ENCODE data around the gene CD276.
A peak's percentile ranks its signal among the peaks of the same experiment; 100 is the strongest.

CD276 gene

DNA sequence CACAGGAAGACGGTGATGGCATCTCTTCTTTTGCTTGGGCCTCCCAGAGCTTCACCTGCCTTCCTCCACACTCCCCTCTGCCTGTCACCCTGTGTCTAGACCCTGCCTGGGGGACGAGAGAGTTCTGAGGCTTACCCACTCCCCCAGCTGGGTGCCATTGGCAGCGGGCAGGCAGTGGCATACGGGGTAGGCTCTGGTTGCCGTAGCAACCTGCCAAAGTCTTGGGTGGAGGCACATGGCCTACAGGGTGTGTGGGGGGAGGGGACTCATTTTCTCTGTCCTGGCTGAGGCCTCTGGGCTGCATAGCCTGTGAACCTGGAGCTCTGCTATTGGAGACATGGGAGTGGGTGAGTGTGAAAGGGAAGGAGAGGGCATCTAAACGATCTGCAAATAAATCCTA is 64.5 kb downstream of the CD276 start:
- DNase-seq: no peak

DNA sequence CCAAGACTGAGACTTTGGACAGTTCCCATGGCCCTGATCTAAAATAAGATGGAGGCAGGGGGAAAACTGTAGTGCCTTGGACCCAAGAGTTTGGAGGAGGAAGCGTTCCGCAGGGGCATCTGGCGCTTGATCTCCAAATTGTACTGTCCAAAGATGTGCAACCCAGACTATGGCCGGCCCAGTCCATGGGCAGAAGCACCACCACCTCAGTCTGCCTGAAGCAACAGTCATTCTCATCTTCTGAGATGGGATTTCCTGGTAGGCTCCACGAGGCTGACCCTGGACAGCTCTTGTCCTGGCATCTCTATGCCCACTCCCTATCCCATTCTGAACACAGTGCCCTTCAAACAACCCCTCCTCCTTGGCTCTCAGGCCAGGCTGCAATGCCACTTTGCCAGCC is 65.3 kb downstream of the CD276 start:
- no peak for DNase-seq

DNA sequence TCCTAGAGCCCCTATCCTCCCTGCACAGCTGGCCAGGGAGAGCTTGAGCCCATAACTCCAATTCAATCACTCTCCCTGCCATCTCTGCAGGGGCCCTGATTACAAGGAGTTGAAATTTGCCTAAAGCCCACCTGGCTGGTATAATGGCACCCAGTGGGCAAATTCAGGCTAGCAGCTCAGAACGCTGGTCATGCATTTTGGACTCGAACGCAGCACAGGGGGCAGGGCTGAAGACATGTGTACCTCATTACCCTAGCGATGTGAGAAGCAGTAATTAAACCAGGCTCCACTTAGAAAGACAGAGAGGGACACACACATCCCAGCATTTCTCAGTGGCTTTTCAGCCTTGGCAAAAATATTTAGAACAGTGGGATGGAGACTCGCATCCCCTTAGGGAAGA is 65.8 kb downstream of the CD276 start:
- no peak for DNase-seq

GRCh38 chr15:73750438-73750837 is 66.3 kb downstream of the CD276 start:
- DNase-seq: no peak

- DNase-seq: no peak
These were observed 66.8 kb downstream of the CD276 start for GRCh38 chr15:73750951-73751350.

DNA sequence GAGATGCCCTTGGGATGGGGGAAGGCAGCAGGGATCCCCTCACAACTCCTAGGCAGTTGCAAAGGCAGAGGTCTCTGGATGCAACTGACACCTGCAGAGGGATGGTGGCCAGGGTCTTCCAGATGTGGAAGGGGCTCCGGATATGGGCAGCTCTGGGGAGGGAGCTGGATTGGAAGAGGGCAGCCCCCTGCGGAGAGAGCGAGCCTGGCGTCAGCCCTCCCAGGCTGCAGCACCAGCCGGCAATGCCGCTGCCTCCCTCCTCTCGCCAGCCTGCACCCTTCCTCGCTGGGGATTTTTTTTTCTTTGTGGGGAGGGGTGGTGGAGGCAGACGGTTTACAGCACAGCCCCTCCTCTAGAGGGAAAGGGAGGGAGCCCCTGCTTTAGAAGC is 67.3 kb downstream of the CD276 start:
- DNase-seq: no peak

DNA sequence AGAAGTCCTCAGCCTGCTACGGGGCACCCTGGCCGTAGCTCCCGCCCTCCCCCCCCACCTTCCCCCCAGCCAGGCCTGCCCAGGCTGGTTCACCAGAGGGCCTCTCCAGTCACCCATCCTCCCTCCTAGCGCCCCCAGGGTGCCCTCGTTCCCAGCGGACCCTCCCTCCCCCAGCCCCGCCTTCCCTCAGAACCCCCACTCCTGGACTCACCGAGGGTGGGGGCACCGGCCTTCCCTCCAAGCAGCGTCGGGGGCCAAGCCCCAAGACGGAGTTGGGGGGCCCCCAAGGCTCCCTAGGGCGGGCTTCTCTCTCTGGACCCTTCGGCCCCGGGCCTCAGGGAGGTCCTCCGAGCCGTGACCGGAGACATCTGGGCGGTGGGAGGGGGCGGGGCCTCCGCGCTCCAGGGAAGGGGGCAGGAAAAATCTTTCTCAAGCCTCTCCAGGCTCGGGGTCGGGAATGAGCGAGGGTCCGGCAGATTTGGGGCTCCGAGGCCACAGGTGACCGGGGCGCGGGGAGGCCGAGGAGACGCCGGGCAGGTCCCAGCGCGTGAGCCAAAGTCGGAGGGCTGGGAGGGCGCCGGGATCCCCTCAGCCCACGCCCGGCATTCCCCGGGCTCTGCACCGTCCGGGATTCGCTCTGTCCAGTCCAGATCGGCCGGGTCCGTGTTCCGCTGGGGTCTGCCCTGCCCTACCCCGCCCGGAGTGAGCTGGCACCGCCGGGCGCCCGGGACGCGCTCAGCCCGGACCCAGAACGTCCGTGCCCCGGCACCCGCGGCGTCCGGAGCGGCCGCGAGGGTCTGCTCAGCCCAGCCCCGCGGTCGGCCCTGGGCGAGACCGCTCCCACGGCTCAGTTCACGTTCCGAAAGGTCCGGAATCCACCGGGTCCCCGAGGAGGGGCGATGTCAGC is 68.0 kb downstream of the CD276 start:
- peak in 1 of 2 experiments; percentile 45 for DNase-seq

DNA sequence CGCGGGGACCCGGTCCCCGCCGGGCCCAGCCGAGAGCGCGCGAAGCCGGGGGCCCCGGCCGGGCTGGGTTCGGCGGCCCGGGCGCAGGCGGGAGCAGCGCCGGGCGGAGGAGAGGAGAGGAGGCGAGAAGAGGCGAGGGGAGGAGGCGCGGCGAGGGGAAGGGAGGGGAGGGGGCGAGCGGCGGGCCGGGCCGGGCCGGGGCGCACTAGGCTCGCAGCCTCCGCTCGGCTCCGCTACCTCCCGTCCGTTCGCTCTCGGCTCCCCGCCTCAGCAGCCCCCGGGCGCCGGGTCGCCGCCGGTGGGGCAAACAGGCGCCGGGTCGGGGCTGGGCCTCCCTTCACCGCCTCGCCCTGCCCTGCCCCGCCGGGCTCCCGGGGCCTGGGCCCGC is 68.6 kb downstream of the CD276 start:
- peak in 1 of 2 experiments; percentile 65 for DNase-seq

- DNase-seq: peak in 1 of 2 experiments; percentile 65
These were observed 69.3 kb downstream of the CD276 start, which contains the start of gene INSYN1 for GRCh38 chr15:73753250-73754130. Gene INSYN1 (minus strand): TSS chr15:73753351. CDS start chr15:73751130, 2,221 bp downstream.

DNA sequence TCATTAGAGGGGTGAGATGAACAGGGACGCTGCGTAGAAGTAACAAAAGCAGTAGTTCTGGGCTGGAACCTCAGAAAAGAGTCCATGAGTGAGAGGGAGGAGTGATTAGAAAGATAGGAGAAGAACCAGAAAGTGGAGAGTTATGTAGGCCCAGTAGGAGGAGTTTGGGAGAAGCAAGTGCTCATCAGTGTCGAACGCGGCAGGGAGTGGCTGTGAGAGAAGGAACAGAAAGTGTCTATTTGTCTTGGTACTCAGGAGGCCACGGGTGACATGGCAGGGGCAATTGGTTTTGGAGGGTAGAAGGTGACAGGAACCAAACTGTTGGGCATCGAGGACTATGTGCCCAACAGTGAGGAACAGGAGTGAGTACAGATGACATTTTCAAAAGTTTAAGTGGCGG is 70.3 kb downstream of the CD276 start:
- DNase-seq: no peak

DNA sequence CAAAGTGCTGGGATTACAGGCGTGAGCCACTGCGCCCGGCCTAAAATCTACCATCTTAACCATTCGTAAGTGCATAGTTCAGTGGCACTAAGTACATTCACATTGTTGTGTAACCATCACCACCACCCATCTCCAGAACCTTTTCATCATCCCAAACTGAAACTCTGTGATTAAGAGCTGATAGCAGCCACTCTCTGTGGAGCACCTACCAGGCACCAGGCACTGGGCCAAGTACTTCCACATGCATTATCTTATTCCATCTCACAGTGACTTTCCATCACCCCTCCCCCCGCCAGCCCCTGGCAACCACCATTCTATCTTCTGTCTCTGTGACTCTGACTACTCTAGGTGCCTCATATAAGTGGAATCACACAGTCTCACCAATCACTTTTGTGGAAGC is 71.3 kb downstream of the CD276 start:
- no peak for DNase-seq

- no peak for DNase-seq
These were observed 71.8 kb downstream of the CD276 start for GRCh38 chr15:73755946-73756345.

GRCh38 chr15:73756390-73756789 is 72.2 kb downstream of the CD276 start:
- no peak for DNase-seq

DNA sequence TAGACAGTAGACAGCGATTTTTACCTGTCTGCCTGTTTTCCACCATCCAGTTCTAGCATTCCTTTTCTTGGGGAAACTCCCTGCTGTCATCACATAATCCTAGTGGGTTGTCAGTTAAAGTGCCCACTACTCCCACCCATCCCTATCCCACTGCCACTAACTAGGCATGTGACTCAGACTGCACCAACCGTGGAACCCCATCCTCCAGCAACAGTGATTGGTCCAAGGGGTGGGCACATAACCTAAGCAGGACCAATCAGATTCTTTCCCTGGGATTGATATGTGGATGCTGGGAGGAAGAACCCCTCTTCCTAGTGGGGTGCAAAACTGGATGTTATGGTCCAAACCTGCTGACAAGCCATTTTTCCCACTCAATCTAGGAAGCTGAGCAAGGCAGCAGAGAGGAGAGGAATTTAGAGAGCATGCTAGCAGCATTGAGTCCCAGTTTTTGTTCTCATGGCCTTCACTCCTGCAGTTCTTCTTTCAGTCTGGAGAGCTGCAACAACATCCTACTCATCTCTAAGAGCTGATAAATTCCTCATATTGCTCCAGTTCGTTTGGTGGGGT is 72.8 kb downstream of the CD276 start:
- no peak for DNase-seq

DNA sequence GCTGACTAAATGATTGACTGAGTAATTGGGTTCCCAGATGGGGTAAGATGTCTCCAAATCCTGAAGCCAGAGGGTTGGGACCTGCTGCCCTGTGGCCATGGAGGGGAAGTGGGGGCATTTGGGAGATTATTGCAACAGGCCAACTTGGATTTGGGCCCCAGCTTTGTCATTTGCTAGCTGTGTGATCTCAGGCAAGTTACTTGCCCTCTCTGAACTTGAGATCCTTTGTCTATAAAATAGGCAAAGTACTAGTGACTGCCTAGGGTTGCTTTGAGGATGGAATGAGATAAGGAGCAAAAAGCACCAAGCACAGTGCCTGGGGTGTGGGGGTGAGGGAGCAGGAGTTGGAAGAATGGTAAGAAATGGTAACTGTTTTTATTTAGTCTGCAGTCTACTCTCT is 73.4 kb downstream of the CD276 start:
- DNase-seq: no peak

DNA sequence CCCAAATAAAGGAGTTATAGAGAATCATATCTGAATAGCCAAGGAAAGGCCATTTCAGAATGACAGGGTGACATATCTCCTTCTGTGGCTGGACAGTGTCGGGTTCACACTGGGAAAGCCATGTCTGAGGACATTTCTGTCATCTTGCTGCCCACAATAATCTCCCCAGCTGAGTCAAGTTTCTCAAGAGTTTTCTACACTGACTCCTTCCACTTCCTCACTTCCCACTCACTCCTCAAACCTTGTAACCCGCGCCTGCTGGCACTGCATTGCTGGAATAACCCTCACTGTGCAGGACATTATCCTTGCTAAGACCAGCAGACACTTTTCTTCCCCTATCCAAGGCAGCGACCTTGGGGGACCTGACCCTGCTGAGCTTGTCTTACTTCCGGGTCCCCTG is 74.3 kb downstream of the CD276 start:
- DNase-seq: no peak

GRCh38 chr15:73760330-73761329 is 76.4 kb downstream of the CD276 start:
- DNase-seq: no peak

DNA sequence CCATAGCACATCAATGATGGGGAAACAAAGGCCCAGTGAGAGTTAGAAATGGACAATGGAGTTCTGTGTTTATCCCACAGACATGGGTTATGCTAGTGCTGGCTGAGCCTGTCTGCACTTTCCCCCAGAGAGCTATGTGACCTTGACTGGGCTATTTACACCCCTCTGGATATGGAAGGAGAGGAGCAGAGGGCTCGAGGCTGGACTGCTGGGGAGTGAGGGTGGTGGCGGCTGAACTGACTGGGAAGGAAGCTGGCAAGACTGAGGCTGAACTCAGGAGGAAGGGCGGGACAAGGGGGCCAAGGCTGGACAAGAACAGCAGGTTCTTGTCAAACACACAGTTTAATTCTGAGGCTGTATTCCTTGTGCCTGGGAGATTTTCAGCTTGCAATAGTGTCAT is 79.7 kb downstream of the CD276 start:
- no peak for DNase-seq

Measured in NCI-H526 (cell line).